T-helper 17 cell (primary cell): ENCODE measurements around the gene TMPRSS13. TPM values are rescaled to one million over a fixed set of nuclear protein-coding genes. Genes with fewer than 3 reads are reported as not detected.

Source experiments
- ATAC-seq: fragments of 150-1000 bp; cut with Tn5 transposase; 2 replicates; pipeline ENCODE4 v1.10.0; 2021; ENCODE audit warnings: mild to moderate bottlenecking, moderate library complexity
- DNase-seq, 3 donors: peaks; one replicate each; pipeline versions ENCODE4 v3.0.0 to v3.0.0-alpha.2; 2020 to 2021
- H3K9me3 ChIP-seq: one replicate; pipeline ENCODE4 v1.7.0; 2013; ENCODE audit warnings: low read length, mild to moderate bottlenecking; ENCODE audit not compliant: control insufficient read depth, poor library complexity, severe bottlenecking
- H3K27ac Mint-ChIP-seq: one replicate; pipeline ENCODE4 v1.8.0; 2022; ENCODE audit warnings: mild to moderate bottlenecking, moderate library complexity, mixed read lengths
- H3K27me3 Mint-ChIP-seq: one replicate; pipeline ENCODE4 v1.8.0; 2022; ENCODE audit warnings: mixed read lengths
- H3K36me3 Mint-ChIP-seq: one replicate; pipeline ENCODE4 v1.8.0; 2022; ENCODE audit warnings: low read depth, mixed read lengths
- H3K4me1 Mint-ChIP-seq: one replicate; pipeline ENCODE4 v1.8.0; 2022; ENCODE audit warnings: mild to moderate bottlenecking, mixed read lengths
- H3K4me3 Mint-ChIP-seq: one replicate; pipeline ENCODE4 v1.8.0; 2022; ENCODE audit warnings: mild to moderate bottlenecking, moderate library complexity, mixed read lengths
- total RNA-seq, 4 donors: library from RNA in 2 of 4; stranded (reverse) in 2 of 4; gene quantifications; one replicate each; pipeline ENCODE4 v1.2.3 and lab custom pipeline; 2022 to 2026

Gene TMPRSS13
- total RNA-seq, 2 donors from 2014 or later, result 2.0 to 2.4 TPM

DNA sequence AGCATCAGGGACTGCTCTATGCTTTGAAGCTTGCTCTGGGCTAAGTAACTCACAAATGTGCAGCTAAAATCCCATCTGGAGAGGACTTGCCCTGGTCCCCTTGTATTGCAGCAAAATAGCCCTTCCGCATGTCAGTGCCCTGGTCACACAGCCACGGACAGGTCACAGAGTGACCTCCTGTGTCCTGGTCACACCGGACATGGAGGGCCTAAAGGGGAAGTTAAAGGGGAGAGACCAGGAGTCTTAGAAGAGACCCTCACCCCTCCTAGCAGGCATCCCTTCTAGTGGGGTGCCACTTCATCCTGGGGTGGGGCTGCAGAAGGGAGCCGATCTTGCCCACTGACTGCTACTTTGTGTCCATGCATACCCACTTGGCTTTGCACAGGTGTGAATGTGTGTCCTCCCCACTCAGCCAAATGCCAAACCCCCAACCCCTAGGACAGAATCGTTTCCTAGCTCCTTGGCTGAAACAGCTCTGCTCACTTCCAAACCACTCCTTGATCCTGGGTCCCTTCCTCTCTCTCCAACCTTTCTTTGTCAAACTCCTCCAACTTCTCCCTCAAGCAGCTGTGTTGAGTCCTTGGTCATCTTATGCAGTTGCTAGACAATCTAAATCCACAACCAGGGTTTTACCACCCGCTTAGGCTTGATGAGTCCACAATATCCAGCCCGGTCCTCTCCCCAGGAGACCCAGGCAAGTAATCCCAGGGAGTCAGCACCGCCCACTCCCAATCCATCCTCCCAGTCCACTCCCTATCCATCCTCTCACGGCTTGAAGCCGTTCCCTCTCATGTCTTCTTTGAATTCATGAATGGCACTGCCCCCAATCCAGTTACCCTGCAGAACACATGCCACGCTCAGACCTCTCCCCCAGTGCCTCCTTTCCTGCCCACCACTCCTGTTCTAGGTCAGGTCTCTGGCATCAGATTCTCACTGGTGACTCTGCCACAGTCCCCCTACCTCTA lies 49.4 kb downstream of the TMPRSS13 start:
- Mint-ChIP-seq H3K4me1 (peaks cover 23% of the 10 kb centered on the region), H3K27ac (no peak overlapping the region), H3K36me3 (peaks cover 4% of the 10 kb centered on the region), H3K27me3 (peaks cover 77% of the 10 kb centered on the region), H3K4me3 (no peak overlapping the region)
- no peak for DNase-seq
- no peaks in the 10 kb centered on the region for H3K9me3 ChIP-seq
- ATAC-seq, result no peak

DNA sequence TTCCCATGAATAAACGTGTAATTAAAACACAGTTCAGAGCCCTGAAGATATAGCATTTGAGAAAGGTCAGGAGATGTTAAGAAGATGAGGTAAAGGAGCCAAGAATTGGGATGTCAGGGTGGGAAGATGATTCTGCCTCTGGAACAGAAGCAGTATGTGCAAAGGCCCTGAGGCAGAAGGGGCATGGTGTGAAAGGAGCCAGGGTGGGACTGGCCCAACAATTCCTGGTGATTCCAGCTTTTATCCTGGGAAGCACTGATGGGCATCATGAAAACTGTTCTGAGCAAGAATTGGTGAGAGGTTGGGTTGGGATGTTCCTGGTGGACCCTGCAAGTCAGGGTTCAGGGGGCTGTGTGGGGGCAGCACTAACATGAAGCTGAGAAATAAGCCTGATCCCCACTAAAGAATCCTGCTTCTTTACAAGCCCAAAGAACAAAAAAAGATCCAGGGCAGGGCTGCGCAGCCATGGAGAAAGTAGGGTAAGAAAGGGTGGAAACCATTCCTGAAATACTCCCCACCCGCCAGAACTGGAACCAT lies 50.2 kb downstream of the TMPRSS13 start:
- Mint-ChIP-seq H3K4me3 (peak overlapping the region; percentile 19), H3K27me3 (peaks cover 79% of the 10 kb centered on the region), H3K36me3 (peaks cover 4% of the 10 kb centered on the region), H3K27ac (no peak overlapping the region), H3K4me1 (peaks cover 25% of the 10 kb centered on the region)
- no peaks in the 10 kb centered on the region for H3K9me3 ChIP-seq
- no peak for DNase-seq
- ATAC-seq, result no peak

GRCh38 chr11:117878314-117878938 lies 50.8 kb downstream of the TMPRSS13 start:
- peak overlapping the region; percentile 19 for H3K4me3 Mint-ChIP-seq
- H3K27me3 Mint-ChIP-seq, result peaks cover 80% of the 10 kb centered on the region
- DNase-seq, result no peak
- H3K27ac Mint-ChIP-seq, result no peak overlapping the region
- H3K9me3 ChIP-seq, result no peaks in the 10 kb centered on the region
- H3K36me3 Mint-ChIP-seq, result peaks cover 4% of the 10 kb centered on the region
- ATAC-seq, result no peak
- peaks cover 29% of the 10 kb centered on the region for H3K4me1 Mint-ChIP-seq

DNA sequence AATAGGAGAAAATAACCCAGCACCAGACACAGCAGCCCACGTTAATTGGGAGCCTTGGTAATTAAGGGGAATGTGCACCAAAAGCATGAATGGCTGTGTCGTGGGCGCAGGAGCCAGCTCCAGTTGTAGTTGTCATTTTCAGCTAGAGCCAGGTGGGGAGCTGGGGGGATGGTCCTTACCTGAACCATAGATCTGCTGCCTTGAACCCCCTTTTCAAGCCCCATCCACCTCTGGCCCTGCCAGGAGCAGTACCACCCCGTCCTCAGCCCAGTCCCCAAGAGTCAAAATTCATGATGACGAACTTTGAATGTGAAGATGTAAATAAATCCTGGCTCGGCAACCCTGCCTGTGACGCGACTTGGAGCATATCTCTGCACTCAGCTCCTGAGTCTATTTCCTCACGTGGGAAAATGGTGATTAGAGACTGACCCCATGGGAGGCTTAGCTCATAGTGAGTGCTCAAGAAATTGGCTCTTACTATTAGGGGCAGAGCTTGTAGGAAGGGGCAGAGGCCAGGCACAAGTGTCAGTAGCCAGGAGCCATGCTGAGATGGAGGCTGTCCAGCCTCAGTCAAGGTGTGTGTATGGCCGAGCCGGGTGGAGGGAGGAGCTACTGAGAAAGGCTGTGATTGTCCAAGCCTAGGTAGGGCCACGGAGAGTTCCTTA lies 52.0 kb downstream of the TMPRSS13 start:
- ATAC-seq (no peak), DNase-seq (no peak)
- H3K4me3 Mint-ChIP-seq, result peak overlapping the region; percentile 94
- no peaks in the 10 kb centered on the region for H3K9me3 ChIP-seq
- peaks cover 4% of the 10 kb centered on the region for H3K36me3 Mint-ChIP-seq
- no peak overlapping the region for H3K27ac Mint-ChIP-seq
- peaks cover 84% of the 10 kb centered on the region for H3K27me3 Mint-ChIP-seq
- peaks cover 32% of the 10 kb centered on the region for H3K4me1 Mint-ChIP-seq

- Mint-ChIP-seq H3K36me3 (peaks cover 4% of the 10 kb centered on the region), H3K4me1 (peaks cover 36% of the 10 kb centered on the region), H3K4me3 (peak within 1 kb of the TSS; percentile 94), H3K27ac (no peak within 1 kb of the TSS), H3K27me3 (peaks cover 88% of the 10 kb centered on the region)
- ATAC-seq (peak; percentile 25), DNase-seq (no peak)
- H3K9me3 ChIP-seq, result no peaks in the 10 kb centered on the region
Measured at GRCh38 chr11:117876341-117877119, 52.7 kb downstream of the TMPRSS13 start, which contains the start of gene FXYD6. Gene FXYD6 (minus strand): TSS chr11:117876658. CDS start chr11:117842776, 33,882 bp downstream.

DNA sequence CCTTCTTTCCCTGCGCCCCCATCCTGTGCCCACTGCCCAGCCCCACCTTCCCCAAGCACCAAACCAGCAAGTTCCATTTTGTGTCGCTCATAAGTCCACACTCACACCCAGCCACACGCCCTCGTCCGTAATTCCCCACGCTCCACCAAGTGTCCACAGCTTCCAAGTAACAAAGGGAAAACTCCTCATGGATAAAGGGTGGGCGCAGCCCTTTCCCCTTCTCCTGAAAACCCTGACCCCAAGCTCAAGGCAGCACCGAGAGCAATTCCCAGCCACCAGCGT lies 53.2 kb downstream of the TMPRSS13 start:
- Mint-ChIP-seq H3K27ac (no peak overlapping the region), H3K4me3 (peak overlapping the region; percentile 94), H3K27me3 (peaks cover 86% of the 10 kb centered on the region), H3K4me1 (peaks cover 36% of the 10 kb centered on the region), H3K36me3 (peaks cover 4% of the 10 kb centered on the region)
- no peaks in the 10 kb centered on the region for H3K9me3 ChIP-seq
- ATAC-seq, result peak; percentile 25
- no peak for DNase-seq

GRCh38 chr11:117875382-117876058 lies 53.7 kb downstream of the TMPRSS13 start:
- H3K27me3 Mint-ChIP-seq, result peaks cover 85% of the 10 kb centered on the region
- peak; percentile 72 for ATAC-seq
- peaks cover 4% of the 10 kb centered on the region for H3K36me3 Mint-ChIP-seq
- H3K4me1 Mint-ChIP-seq, result peaks cover 35% of the 10 kb centered on the region
- peak overlapping the region; percentile 94 for H3K4me3 Mint-ChIP-seq
- no peak for DNase-seq
- no peaks in the 10 kb centered on the region for H3K9me3 ChIP-seq
- no peak overlapping the region for H3K27ac Mint-ChIP-seq

DNA sequence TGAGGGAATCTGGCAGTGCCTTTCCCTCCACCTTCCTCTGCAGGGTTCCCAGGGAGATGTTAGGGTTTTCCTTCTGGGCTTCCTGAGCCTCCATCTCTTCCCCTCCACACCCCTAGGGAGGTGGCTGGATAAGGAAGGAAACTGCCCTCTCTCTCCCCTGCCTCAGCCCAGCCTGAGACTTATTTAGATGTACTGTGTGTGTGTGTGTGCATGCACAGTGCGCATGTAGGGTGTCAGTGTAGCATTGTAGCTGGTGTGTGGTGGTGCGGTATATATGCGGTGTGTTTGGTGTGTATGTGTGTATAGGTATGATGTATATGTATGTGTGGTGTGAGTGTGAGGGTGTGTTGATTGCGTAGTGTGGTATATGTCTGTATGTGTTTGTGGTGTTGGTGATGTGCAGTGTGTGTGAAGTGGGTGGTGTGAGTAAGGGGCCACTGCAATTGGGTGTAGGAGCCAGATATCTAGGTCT lies 54.3 kb downstream of the TMPRSS13 start:
- peak overlapping the region; percentile 94 for H3K4me3 Mint-ChIP-seq
- no peak for ATAC-seq

GRCh38 chr11:117874253-117874909 lies 54.8 kb downstream of the TMPRSS13 start:
- H3K27ac Mint-ChIP-seq, result no peak overlapping the region
- ATAC-seq, result no peak
- H3K27me3 Mint-ChIP-seq, result peaks cover 78% of the 10 kb centered on the region
- H3K36me3 Mint-ChIP-seq, result peaks cover 4% of the 10 kb centered on the region
- peaks cover 32% of the 10 kb centered on the region for H3K4me1 Mint-ChIP-seq
- no peaks in the 10 kb centered on the region for H3K9me3 ChIP-seq
- DNase-seq, result no peak
- H3K4me3 Mint-ChIP-seq, result peak overlapping the region; percentile 94

More for the DNA sequence above, 54.3 kb downstream of the TMPRSS13 start:
- no peaks in the 10 kb centered on the region for H3K9me3 ChIP-seq
- Mint-ChIP-seq H3K27me3 (peaks cover 79% of the 10 kb centered on the region), H3K4me1 (peaks cover 32% of the 10 kb centered on the region), H3K36me3 (peaks cover 4% of the 10 kb centered on the region), H3K27ac (no peak overlapping the region)
- DNase-seq, result no peak

- no peaks in the 10 kb centered on the region for H3K9me3 ChIP-seq
- no peak for DNase-seq
- Mint-ChIP-seq H3K27ac (no peak overlapping the region), H3K27me3 (peaks cover 73% of the 10 kb centered on the region), H3K36me3 (peaks cover 4% of the 10 kb centered on the region), H3K4me3 (no peak overlapping the region), H3K4me1 (peaks cover 32% of the 10 kb centered on the region)
- no peak for ATAC-seq
Measured at GRCh38 chr11:117873828-117874125, 55.4 kb downstream of the TMPRSS13 start.

DNA sequence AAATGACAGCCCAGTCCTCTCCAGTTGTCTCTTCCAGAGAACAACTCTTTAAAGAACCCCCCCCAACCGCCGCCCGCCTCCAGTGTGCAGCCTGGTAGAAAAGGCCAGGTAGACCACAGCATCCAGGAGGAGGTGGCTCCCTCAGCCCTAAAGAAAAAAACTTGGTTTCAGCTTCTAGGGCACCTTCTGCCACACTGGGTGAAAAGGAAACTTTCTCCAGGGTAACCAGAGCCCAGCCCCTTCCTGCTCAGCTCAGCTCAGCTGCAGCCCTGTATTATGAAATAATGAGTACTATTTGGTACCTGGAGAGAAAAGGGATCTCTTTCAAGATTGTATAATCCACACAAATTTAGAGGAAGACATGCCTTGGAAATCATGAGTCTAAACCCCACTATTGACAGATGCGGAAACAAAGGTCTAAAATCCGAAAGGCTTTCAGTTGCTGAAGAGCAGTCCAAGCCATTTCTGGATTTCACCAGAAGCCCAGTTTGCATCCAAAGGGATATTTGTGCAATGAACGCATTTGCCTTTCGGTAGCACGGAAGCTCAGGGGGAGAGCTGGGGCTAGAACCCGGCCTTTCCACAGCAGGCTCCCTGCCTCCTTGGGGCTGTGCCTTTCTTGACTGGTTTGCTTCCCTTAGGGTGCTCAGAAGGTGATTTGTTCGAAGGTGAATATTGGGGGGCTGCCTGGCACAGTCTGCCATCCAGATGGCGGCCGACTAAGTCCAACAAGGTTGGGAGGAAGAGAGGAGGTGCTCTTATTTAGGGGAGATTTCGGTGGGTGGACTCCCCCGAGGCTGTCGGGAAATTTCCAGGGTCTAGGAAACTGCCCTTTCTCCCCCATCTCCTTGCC lies 56.0 kb downstream of the TMPRSS13 start:
- H3K27me3 Mint-ChIP-seq, result peaks cover 72% of the 10 kb centered on the region
- peaks cover 32% of the 10 kb centered on the region for H3K4me1 Mint-ChIP-seq
- peak overlapping the region; percentile 56 for H3K4me3 Mint-ChIP-seq
- peaks cover 4% of the 10 kb centered on the region for H3K36me3 Mint-ChIP-seq
- no peak for DNase-seq
- ATAC-seq, result no peak
- H3K9me3 ChIP-seq, result no peaks in the 10 kb centered on the region
- H3K27ac Mint-ChIP-seq, result no peak overlapping the region
